CD14-positive monocyte (primary cell): ENCODE data around the gene KRTAP4-6. TPM values are rescaled to one million over a fixed set of nuclear protein-coding genes. Genes with fewer than 3 reads are reported as not detected.

Source experiments
- DNase-seq, 3 donors: peaks; one replicate each; pipeline ENCODE4 v3.0.0-alpha.2; 2011 to 2022
- H2AFZ ChIP-seq: 2 replicates; pipeline ENCODE4 v1.6.0; 2012; ENCODE audit warnings: mild to moderate bottlenecking, low read depth, low read length, inconsistent platforms; ENCODE audit not compliant: insufficient read depth, poor library complexity, severe bottlenecking
- H3K27ac ChIP-seq, 2 donors: 1 replicate in 1 of 2; 2 replicates in 1 of 2; pipeline ENCODE4 v1.5.1; 2012 to 2013; ENCODE audit warnings: low read length in 2 of 2, control low read depth in 1 of 2, inconsistent platforms in 1 of 2, low read depth in 1 of 2, mild to moderate bottlenecking in 1 of 2
- H3K27me3 ChIP-seq, 2 donors: one replicate each; pipeline versions ENCODE4 v1.6.0 to v1.6.1; 2011 to 2013; ENCODE audit warnings: low read length in 2 of 2; ENCODE audit not compliant: control insufficient read depth in 2 of 2, insufficient read depth in 2 of 2
- H3K36me3 ChIP-seq, 2 donors: replicated peaks in 1 of 2; 1 replicate in 1 of 2; 2 replicates in 1 of 2; pipeline versions ENCODE4 v1.5.1 to v1.6.1; 2012 to 2013; ENCODE audit warnings: low read length in 2 of 2, control low read depth in 1 of 2, inconsistent platforms in 1 of 2, mild to moderate bottlenecking in 1 of 2; ENCODE audit not compliant: insufficient read depth in 2 of 2, control insufficient read depth in 1 of 2
- H3K4me1 ChIP-seq, 2 donors: 1 replicate in 1 of 2; 2 replicates in 1 of 2; pipeline versions ENCODE4 v1.5.1 to v1.6.1; 2012 to 2013; ENCODE audit warnings: low read length in 2 of 2, control low read depth in 1 of 2, inconsistent platforms in 1 of 2, mild to moderate bottlenecking in 1 of 2, moderate library complexity in 1 of 2; ENCODE audit not compliant: insufficient read depth in 2 of 2, control insufficient read depth in 1 of 2
- H3K4me2 ChIP-seq: replicated peaks from 2 replicates; pipeline ENCODE3; 2012; ENCODE audit warnings: low read length, moderate library complexity, mild to moderate bottlenecking; ENCODE audit not compliant: poor library complexity, severe bottlenecking; ENCODE audit errors: extremely low read depth
- H3K4me3 ChIP-seq, 3 experiments: fragments of 200-600 bp in 1 of 3; sonication (generic) in 1 of 3; replicated peaks in 1 of 3; 1 replicate in 2 of 3; 2 replicates in 1 of 3; pipeline ENCODE4 v1.5.1; 2011 to 2013; ENCODE audit warnings: low read length in 3 of 3, mild to moderate bottlenecking in 3 of 3, control low read depth in 2 of 3, low read depth in 2 of 3, inconsistent platforms in 1 of 3, moderate library complexity in 1 of 3
- H3K79me2 ChIP-seq: 2 replicates; pipeline ENCODE4 v1.6.0; 2012; ENCODE audit warnings: mild to moderate bottlenecking, control low read depth, inconsistent platforms, low read length, moderate library complexity; ENCODE audit not compliant: insufficient read depth
- H3K9ac ChIP-seq: 2 replicates; pipeline ENCODE4 v1.6.0; 2017; ENCODE audit warnings: low read length, mild to moderate bottlenecking; ENCODE audit not compliant: insufficient read depth, poor library complexity, severe bottlenecking
- H3K9me3 ChIP-seq, 2 donors: replicated peaks in 1 of 2; 1 replicate in 1 of 2; 2 replicates in 1 of 2; pipeline versions ENCODE4 v1.5.1 to v1.6.1; 2012 to 2013; ENCODE audit warnings: low read length in 2 of 2, control low read depth in 1 of 2; ENCODE audit not compliant: control insufficient read depth in 1 of 2, insufficient read depth in 1 of 2
- H4K20me1 ChIP-seq: 2 replicates; pipeline ENCODE4 v1.6.0; 2012; ENCODE audit warnings: mild to moderate bottlenecking, low read length, control low read depth, moderate library complexity; ENCODE audit not compliant: insufficient read depth
- H3K27ac Mint-ChIP-seq, 7 donors: one replicate each; pipeline ENCODE4 v1.8.0; 2020; ENCODE audit warnings: mild to moderate bottlenecking in 7 of 7, mixed read lengths in 7 of 7, moderate library complexity in 6 of 7, inconsistent platforms in 2 of 7
- H3K27me3 Mint-ChIP-seq, 3 donors: one replicate each; pipeline ENCODE4 v1.8.0; 2021 to 2022; ENCODE audit warnings: low read depth in 3 of 3, mild to moderate bottlenecking in 3 of 3, mixed read lengths in 3 of 3, moderate library complexity in 3 of 3, inconsistent platforms in 1 of 3
- H3K36me3 Mint-ChIP-seq, 2 donors: one replicate each; pipeline ENCODE4 v1.8.0; 2020; ENCODE audit warnings: mixed read lengths in 2 of 2, inconsistent platforms in 1 of 2, mild to moderate bottlenecking in 1 of 2
- H3K4me1 Mint-ChIP-seq: one replicate; pipeline ENCODE4 v1.8.0; 2020; ENCODE audit warnings: mild to moderate bottlenecking, mixed read lengths
- H3K4me3 Mint-ChIP-seq, 2 donors: one replicate each; pipeline ENCODE4 v1.8.0; 2020; ENCODE audit warnings: mild to moderate bottlenecking in 2 of 2, mixed read lengths in 2 of 2, moderate library complexity in 1 of 2
- H3K9me3 Mint-ChIP-seq, 7 donors: one replicate each; pipeline ENCODE4 v1.8.0; 2020 to 2022; ENCODE audit warnings: mixed read lengths in 7 of 7, mild to moderate bottlenecking in 6 of 7, moderate library complexity in 6 of 7, inconsistent platforms in 2 of 7
- WGBS: methylation state at CpG from one replicate; pipeline ENCODE4 v1.1.5; 2013; ENCODE audit warnings: missing lambda C conversion rate; ENCODE audit not compliant: insufficient coverage; 5-methylcytosine and 5-hydroxymethylcytosine counted together
- intact Hi-C, 2 donors: fragments of 100-400 bp; cut with micrococcal nuclease; formaldehyde crosslinking; loops; one replicate each; pipeline versions ENCODE4 v1.15.0 to v1.15.1; 2023
- polyA plus RNA-seq, 3 donors: library from polyadenylated mRNA; depleted of rRNA in 1 of 3; unstranded in 2 of 3; stranded (reverse) in 1 of 3; fragments of 300-500 nt in 2 of 3; fragments of >200 nt in 1 of 3; fragmentation: Illumina TruSeq in 2 of 3; gene quantifications; 1 replicate in 2 of 3; 2 replicates in 1 of 3; pipeline ENCODE4 v1.2.3, GENCODE V29; 2012 to 2021
- TF ChIP-seq, protein P1 (sequence below): fragments of 200-600 bp; IDR thresholded peaks from one replicate; pipeline ENCODE4 v1.8.0; 2022; ENCODE audit warnings: antibody characterized with exemption, mild to moderate bottlenecking

Gene KRTAP4-6
- polyA plus RNA-seq, 3 donors, result not detected

DNA sequence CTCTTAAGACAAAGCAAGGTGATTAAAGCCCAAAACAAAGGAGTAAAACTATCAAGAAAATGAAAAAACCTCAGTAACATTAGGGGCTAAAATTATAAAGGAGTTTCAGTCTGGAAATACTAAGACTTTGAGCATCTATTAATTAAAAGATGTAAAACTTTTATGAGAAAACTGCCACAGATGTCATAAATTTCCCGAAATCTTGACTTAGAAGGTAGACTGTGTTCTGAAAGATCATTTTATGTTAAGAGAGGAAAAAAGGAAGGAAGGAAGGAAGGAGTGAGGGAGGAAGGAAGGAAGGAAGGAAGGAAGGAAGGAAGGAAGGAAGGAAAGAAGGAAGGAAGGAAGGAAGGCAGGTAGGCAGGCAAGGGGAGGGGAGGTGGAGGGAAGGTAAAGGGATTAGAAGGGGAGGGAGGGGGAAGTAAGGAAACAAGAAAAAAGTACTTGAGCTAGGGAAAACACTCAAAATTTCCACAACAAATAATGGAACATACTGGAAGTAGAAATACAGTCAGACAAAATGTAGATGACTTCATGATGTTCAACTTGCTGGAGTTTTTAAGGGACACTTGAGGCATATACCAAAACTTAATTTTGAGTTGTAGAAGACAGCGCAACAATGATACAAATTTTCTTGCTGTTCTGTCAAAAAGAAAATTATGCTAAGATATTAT is 7.3 kb upstream of the KRTAP4-6 start:
- Histone ChIP-seq H4K20me1 (no peaks in the 10 kb centered on the region), H3K4me3 (no peak overlapping the region), H3K4me1 (no peaks in the 10 kb centered on the region), H3K9me3 (peaks cover 6 to 13% of the 10 kb centered on the region in 2 donors), H3K4me2 (no peak overlapping the region), H3K27ac (no peak overlapping the region), H3K79me2 (no peaks in the 10 kb centered on the region), H3K27me3 (no peaks in the 10 kb centered on the region), H2AFZ (no peak overlapping the region), H3K36me3 (no peaks in the 10 kb centered on the region), H3K9ac (no peak overlapping the region)
- Mint-ChIP-seq H3K36me3 (no peaks in the 10 kb centered on the region), H3K27me3 (peaks cover 3 to 4% (median 3%) of the 10 kb centered on the region in 3 donors), H3K4me3 (no peak overlapping the region), H3K4me1 (no peaks in the 10 kb centered on the region), H3K27ac (no peak overlapping the region), H3K9me3 (peaks cover 8 to 17% (median 14%) of the 10 kb centered on the region in 7 donors)
- TF ChIP-seq, protein P1, sequence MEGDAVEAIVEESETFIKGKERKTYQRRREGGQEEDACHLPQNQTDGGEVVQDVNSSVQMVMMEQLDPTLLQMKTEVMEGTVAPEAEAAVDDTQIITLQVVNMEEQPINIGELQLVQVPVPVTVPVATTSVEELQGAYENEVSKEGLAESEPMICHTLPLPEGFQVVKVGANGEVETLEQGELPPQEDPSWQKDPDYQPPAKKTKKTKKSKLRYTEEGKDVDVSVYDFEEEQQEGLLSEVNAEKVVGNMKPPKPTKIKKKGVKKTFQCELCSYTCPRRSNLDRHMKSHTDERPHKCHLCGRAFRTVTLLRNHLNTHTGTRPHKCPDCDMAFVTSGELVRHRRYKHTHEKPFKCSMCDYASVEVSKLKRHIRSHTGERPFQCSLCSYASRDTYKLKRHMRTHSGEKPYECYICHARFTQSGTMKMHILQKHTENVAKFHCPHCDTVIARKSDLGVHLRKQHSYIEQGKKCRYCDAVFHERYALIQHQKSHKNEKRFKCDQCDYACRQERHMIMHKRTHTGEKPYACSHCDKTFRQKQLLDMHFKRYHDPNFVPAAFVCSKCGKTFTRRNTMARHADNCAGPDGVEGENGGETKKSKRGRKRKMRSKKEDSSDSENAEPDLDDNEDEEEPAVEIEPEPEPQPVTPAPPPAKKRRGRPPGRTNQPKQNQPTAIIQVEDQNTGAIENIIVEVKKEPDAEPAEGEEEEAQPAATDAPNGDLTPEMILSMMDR, result no peak
- DNase-seq, result no peak
- intact Hi-C loops, result no loop called here
- WGBS, result 100% methylated on average over 1 of the region's 2 CpGs

DNA sequence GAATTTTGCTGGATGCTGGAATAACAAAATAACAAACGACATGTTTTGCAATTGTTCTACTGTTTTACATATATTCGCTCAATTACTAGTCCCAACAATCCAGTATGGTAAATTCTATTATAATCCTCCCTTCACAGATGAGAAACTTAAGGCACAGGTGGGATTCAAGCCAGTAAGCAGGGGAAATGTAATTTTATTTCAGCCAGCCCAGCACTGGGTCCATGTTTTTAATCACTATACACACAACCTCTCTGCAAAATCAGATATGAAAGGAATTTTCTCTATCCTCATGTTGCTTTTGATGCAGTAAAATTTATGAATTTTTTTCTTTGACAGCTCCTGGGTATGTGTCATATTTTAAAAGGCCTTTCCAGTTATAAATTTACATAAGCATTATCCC is 4.9 kb upstream of the KRTAP4-6 start:
- peaks cover 17 to 32% (median 25%) of the 10 kb centered on the region in 7 donors for H3K9me3 Mint-ChIP-seq
- H3K36me3 Mint-ChIP-seq, result no peaks in the 10 kb centered on the region
- DNase-seq, result no peak
- intact Hi-C loops, result no loop called here
- Histone ChIP-seq H3K4me2 (no peak overlapping the region), H3K9ac (no peak overlapping the region), H4K20me1 (no peaks in the 10 kb centered on the region), H3K4me1 (no peaks in the 10 kb centered on the region), H3K27ac (no peak overlapping the region), H3K36me3 (no peaks in the 10 kb centered on the region), H3K79me2 (no peaks in the 10 kb centered on the region), H3K27me3 (no peaks in the 10 kb centered on the region), H3K9me3 (peaks cover 7 to 21% of the 10 kb centered on the region in 2 donors), H3K4me3 (no peak overlapping the region), H2AFZ (no peak overlapping the region)
- TF ChIP-seq, protein P1, result no peak
- H3K27me3 Mint-ChIP-seq, result peaks cover 3 to 4% (median 3%) of the 10 kb centered on the region in 3 donors
- no CpG with 5 or more reads among the region's 2 CpGs for WGBS
- no peak overlapping the region for H3K27ac Mint-ChIP-seq
- H3K4me3 Mint-ChIP-seq, result no peak overlapping the region
- H3K4me1 Mint-ChIP-seq, result no peaks in the 10 kb centered on the region
